Gastrocnemius medialis (tissue), 4 donors: ENCODE results near the gene AGL.

Experiments
- POLR2A ChIP-seq, 2 donors: fragments of 450-650 bp; IDR thresholded peaks; one replicate each; pipeline ENCODE4 v1.6.1; 2017; ENCODE audit warnings: antibody characterized with exemption in 2 of 2, mild to moderate bottlenecking in 2 of 2, moderate library complexity in 2 of 2
- TF ChIP-seq, protein P1 (sequence below), 5 experiments: fragments of 450-650 bp in 3 of 5; fragments of 200-600 bp in 2 of 5; sonication (generic) in 2 of 5; IDR thresholded peaks in 4 of 5; conservative IDR thresholded peaks in 1 of 5; 1 replicate in 4 of 5; 2 replicates in 1 of 5; pipeline ENCODE4 v1.5.1; 2016 to 2019; ENCODE audit warnings: antibody characterized with exemption in 5 of 5, mild to moderate bottlenecking in 3 of 5, moderate library complexity in 3 of 5

GRCh38 chr1:99829269-99829668 lies 20.9 kb upstream of the AGL start:
- TF ChIP-seq, protein P1, sequence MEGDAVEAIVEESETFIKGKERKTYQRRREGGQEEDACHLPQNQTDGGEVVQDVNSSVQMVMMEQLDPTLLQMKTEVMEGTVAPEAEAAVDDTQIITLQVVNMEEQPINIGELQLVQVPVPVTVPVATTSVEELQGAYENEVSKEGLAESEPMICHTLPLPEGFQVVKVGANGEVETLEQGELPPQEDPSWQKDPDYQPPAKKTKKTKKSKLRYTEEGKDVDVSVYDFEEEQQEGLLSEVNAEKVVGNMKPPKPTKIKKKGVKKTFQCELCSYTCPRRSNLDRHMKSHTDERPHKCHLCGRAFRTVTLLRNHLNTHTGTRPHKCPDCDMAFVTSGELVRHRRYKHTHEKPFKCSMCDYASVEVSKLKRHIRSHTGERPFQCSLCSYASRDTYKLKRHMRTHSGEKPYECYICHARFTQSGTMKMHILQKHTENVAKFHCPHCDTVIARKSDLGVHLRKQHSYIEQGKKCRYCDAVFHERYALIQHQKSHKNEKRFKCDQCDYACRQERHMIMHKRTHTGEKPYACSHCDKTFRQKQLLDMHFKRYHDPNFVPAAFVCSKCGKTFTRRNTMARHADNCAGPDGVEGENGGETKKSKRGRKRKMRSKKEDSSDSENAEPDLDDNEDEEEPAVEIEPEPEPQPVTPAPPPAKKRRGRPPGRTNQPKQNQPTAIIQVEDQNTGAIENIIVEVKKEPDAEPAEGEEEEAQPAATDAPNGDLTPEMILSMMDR (IDR thresholded peaks at IDR 0.05 in 4 of 5, conservative IDR thresholded peaks at IDR 0.05 in 1 of 5) = no peak
- TF ChIP-seq POLR2A (IDR thresholded peaks at IDR 0.05) = no peak
